22Rv1 (cell line): ENCODE results near the gene PYY.

Experiments used
- CTCF ChIP-seq: fragments of 450-650 bp; IDR thresholded peaks from 2 replicates; pipeline ENCODE4 v1.5.1; 2017; ENCODE audit warnings: mild to moderate bottlenecking
- ZFX ChIP-seq: fragments of 450-650 bp; IDR thresholded peaks from 2 replicates; pipeline ENCODE4 v1.6.1; 2017; ENCODE audit warnings: antibody characterized with exemption, borderline replicate concordance

GRCh38 chr17:43956222-43956621 is 2.5 kb upstream of the PYY start:
- TF ChIP-seq CTCF (no peak), ZFX (no peak)
